Measurements from ENCODE around the gene CROCC. TPM values are rescaled to one million over a fixed set of nuclear protein-coding genes. Genes with fewer than 3 reads are reported as not detected.
"Not testable (repeated sequence)": the region's sequence is repeated elsewhere in the genome, so short reads cannot be mapped to it uniquely, and the experiment has no call there.

Gene CROCC
- polyA plus RNA-seq, 1 donor from 2014 or later: 3.9 TPM

- H3K4me1 Mint-ChIP-seq: peaks cover 5 to 27% (median 11%) of the 10 kb centered on the region in 3 donors
- peak overlapping the region in 1 of 4 donors; percentile 55 for H3K4me3 Mint-ChIP-seq
- H3K27ac Mint-ChIP-seq: no peak overlapping the region
- H3K9me3 Mint-ChIP-seq: no peaks in the 10 kb centered on the region
- no peaks in the 10 kb centered on the region for H3K36me3 Mint-ChIP-seq
- H3K27me3 Mint-ChIP-seq: peaks cover 17% of the 10 kb centered on the region
Measured at GRCh38 chr1:16918371-16918770, 3.4 kb upstream of the CROCC start.

GRCh38 chr1:16918936-16919665 is 2.6 kb upstream of the CROCC start:
- Mint-ChIP-seq H3K27me3 (peaks cover 17% of the 10 kb centered on the region), H3K4me3 (peak overlapping the region in 1 of 4 donors; percentile 37), H3K4me1 (peaks cover 5 to 23% (median 11%) of the 10 kb centered on the region in 3 donors)
- H3K9me3 Mint-ChIP-seq, H3K36me3 Mint-ChIP-seq, H3K27ac Mint-ChIP-seq: not testable (repeated sequence)

GRCh38 chr1:16920951-16921350 is 780 bp upstream of the CROCC start:
- H3K36me3 Mint-ChIP-seq: no peaks in the 10 kb centered on the region
- H3K27ac Mint-ChIP-seq: no peak overlapping the region
- H3K4me3 Mint-ChIP-seq: peak overlapping the region in 1 of 4 donors; percentile 84
- H3K4me1 Mint-ChIP-seq: peaks cover 5 to 17% (median 5%) of the 10 kb centered on the region in 3 donors
- no peaks in the 10 kb centered on the region for H3K9me3 Mint-ChIP-seq
- peaks cover 22% of the 10 kb centered on the region for H3K27me3 Mint-ChIP-seq

GRCh38 chr1:16922466-16922865 is 735 bp downstream of the CROCC start:
- Mint-ChIP-seq H3K27ac (no peak overlapping the region), H3K4me3 (no peak overlapping the region), H3K4me1 (peaks cover 5 to 15% (median 7%) of the 10 kb centered on the region in 3 donors), H3K36me3 (no peaks in the 10 kb centered on the region), H3K27me3 (peaks cover 24% of the 10 kb centered on the region), H3K9me3 (no peaks in the 10 kb centered on the region)

GRCh38 chr1:16922885-16923431 is 1.2 kb downstream of the CROCC start:
- peaks cover 5 to 15% (median 7%) of the 10 kb centered on the region in 3 donors for H3K4me1 Mint-ChIP-seq
- H3K9me3 Mint-ChIP-seq: no peaks in the 10 kb centered on the region
- H3K27me3 Mint-ChIP-seq: peaks cover 24% of the 10 kb centered on the region
- H3K27ac Mint-ChIP-seq: no peak overlapping the region
- no peak overlapping the region for H3K4me3 Mint-ChIP-seq
- no peaks in the 10 kb centered on the region for H3K36me3 Mint-ChIP-seq

- Mint-ChIP-seq H3K9me3 (no peaks in the 10 kb centered on the region), H3K4me3 (peak overlapping the region in 1 of 4 donors; percentile 35), H3K36me3 (no peaks in the 10 kb centered on the region), H3K4me1 (peaks cover 5 to 17% (median 7%) of the 10 kb centered on the region in 3 donors), H3K27me3 (peaks cover 24% of the 10 kb centered on the region), H3K27ac (no peak overlapping the region)
Measured at GRCh38 chr1:16924216-16924918, 2.6 kb downstream of the CROCC start.

GRCh38 chr1:16924919-16925477 is 3.3 kb downstream of the CROCC start:
- Mint-ChIP-seq H3K4me3 (peak overlapping the region in 1 of 4 donors; percentile 35), H3K9me3 (no peaks in the 10 kb centered on the region), H3K4me1 (peaks cover 5 to 17% (median 7%) of the 10 kb centered on the region in 3 donors), H3K27ac (no peak overlapping the region), H3K27me3 (peaks cover 24% of the 10 kb centered on the region), H3K36me3 (no peaks in the 10 kb centered on the region)

GRCh38 chr1:16925635-16926490 is 4.1 kb downstream of the CROCC start:
- H3K27me3 Mint-ChIP-seq: peaks cover 24% of the 10 kb centered on the region
- H3K9me3 Mint-ChIP-seq: no peaks in the 10 kb centered on the region
- H3K4me3 Mint-ChIP-seq: peak overlapping the region in 1 of 4 donors; percentile 3
- peaks cover 5 to 16% (median 7%) of the 10 kb centered on the region in 3 donors for H3K4me1 Mint-ChIP-seq
- no peak overlapping the region for H3K27ac Mint-ChIP-seq
- no peaks in the 10 kb centered on the region for H3K36me3 Mint-ChIP-seq

- Mint-ChIP-seq H3K9me3 (no peaks in the 10 kb centered on the region), H3K27ac (no peak overlapping the region), H3K36me3 (no peaks in the 10 kb centered on the region), H3K4me1 (peaks cover 5 to 9% (median 5%) of the 10 kb centered on the region in 3 donors), H3K4me3 (no peak overlapping the region), H3K27me3 (peaks cover 18% of the 10 kb centered on the region)
Measured at GRCh38 chr1:16926491-16927073, 4.9 kb downstream of the CROCC start.

GRCh38 chr1:16927256-16927655 is 5.5 kb downstream of the CROCC start:
- no peak overlapping the region for H3K4me3 Mint-ChIP-seq
- H3K27ac Mint-ChIP-seq: peak overlapping the region in 1 of 3 donors; percentile 6
- peaks cover 4 to 5% (median 5%) of the 10 kb centered on the region in 3 donors for H3K4me1 Mint-ChIP-seq
- no peaks in the 10 kb centered on the region for H3K36me3 Mint-ChIP-seq
- no peaks in the 10 kb centered on the region for H3K9me3 Mint-ChIP-seq
- H3K27me3 Mint-ChIP-seq: peaks cover 13% of the 10 kb centered on the region

GRCh38 chr1:16927711-16928485 is 6.2 kb downstream of the CROCC start:
- H3K27me3 Mint-ChIP-seq: peaks cover 9% of the 10 kb centered on the region
- no peak overlapping the region for H3K4me3 Mint-ChIP-seq
- peak overlapping the region in 1 of 3 donors; percentile 6 for H3K27ac Mint-ChIP-seq

GRCh38 chr1:16929146-16930041 is 7.7 kb downstream of the CROCC start:
- H3K27ac Mint-ChIP-seq, H3K4me3 Mint-ChIP-seq, H3K27me3 Mint-ChIP-seq, H3K36me3 Mint-ChIP-seq, H3K9me3 Mint-ChIP-seq, H3K4me1 Mint-ChIP-seq: not testable (repeated sequence)

More at GRCh38 chr1:16927711-16928485, 6.2 kb downstream of the CROCC start:
- Mint-ChIP-seq H3K36me3 (no peaks in the 10 kb centered on the region), H3K9me3 (no peaks in the 10 kb centered on the region), H3K4me1 (peaks cover 4 to 5% (median 5%) of the 10 kb centered on the region in 3 donors)

Data from IgD-negative memory B cell (primary cell).